ENCODE measurements around the gene ATXN7L1.
A peak's percentile ranks its signal among the peaks of the same experiment; 100 is the strongest.

ATXN7L1 gene, protein sequence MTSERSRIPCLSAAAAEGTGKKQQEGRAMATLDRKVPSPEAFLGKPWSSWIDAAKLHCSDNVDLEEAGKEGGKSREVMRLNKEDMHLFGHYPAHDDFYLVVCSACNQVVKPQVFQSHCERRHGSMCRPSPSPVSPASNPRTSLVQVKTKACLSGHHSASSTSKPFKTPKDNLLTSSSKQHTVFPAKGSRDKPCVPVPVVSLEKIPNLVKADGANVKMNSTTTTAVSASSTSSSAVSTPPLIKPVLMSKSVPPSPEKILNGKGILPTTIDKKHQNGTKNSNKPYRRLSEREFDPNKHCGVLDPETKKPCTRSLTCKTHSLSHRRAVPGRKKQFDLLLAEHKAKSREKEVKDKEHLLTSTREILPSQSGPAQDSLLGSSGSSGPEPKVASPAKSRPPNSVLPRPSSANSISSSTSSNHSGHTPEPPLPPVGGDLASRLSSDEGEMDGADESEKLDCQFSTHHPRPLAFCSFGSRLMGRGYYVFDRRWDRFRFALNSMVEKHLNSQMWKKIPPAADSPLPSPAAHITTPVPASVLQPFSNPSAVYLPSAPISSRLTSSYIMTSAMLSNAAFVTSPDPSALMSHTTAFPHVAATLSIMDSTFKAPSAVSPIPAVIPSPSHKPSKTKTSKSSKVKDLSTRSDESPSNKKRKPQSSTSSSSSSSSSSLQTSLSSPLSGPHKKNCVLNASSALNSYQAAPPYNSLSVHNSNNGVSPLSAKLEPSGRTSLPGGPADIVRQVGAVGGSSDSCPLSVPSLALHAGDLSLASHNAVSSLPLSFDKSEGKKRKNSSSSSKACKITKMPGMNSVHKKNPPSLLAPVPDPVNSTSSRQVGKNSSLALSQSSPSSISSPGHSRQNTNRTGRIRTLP

GRCh38 chr7:105876091-105876963 is at the start of gene ATXN7L1:
Gene ATXN7L1 (minus strand): TSS chr7:105876599. CDS start chr7:105876558, 41 bp downstream.
- peaks cover 36% of the 10 kb centered on the region for H3K4me1 Mint-ChIP-seq

DNA sequence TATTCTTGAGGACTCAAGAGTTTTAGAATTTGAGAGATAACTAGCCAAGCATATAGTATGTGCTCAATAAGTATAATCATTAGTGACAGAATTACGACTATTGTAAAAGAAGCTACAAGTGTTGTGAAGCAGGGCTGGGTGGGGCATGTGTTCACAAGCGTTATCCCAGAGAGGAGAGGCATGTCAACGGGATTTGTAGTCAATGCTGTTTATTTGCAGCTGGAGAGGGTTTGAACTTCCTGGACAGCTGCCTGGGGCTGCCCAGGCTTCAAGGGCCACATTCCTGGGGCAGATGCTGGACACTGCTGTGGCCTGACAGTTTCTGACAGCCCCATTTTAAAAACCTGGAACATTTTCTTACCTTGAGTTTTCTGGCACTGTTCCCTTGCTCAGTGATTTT is 49.7 kb upstream of the ATXN7L1 start:
- peaks cover 35% of the 10 kb centered on the region for H3K9me3 Mint-ChIP-seq
- TF ChIP-seq CTCF (IDR thresholded peaks at IDR 0.05) = no peak
- H3K27me3 Mint-ChIP-seq (ENCODE audit: low read depth, poor library complexity) = peaks cover 19% of the 10 kb centered on the region
- H3K36me3 Mint-ChIP-seq (ENCODE audit: low read depth) = peaks cover 19% of the 10 kb centered on the region
- no peak overlapping the region for H3K4me3 Mint-ChIP-seq
- H3K4me1 Mint-ChIP-seq = peaks cover 6% of the 10 kb centered on the region
- no peak for DNase-seq
- no peak overlapping the region for H3K27ac Mint-ChIP-seq

More at GRCh38 chr7:105876091-105876963, at the start of gene ATXN7L1:
- Mint-ChIP-seq H3K4me3 (peak within 1 kb of the TSS; percentile 99), H3K27ac (peak within 1 kb of the TSS; percentile 99), H3K36me3 (ENCODE audit: low read depth) (peaks cover 33% of the 10 kb centered on the region), H3K27me3 (ENCODE audit: low read depth, poor library complexity) (peaks cover 31% of the 10 kb centered on the region), H3K9me3 (peaks cover 4% of the 10 kb centered on the region)
- no peak for TF ChIP-seq CTCF (IDR thresholded peaks at IDR 0.05)
- DNase-seq = peak; percentile 98

GRCh38 chr7:105924945-105925344 is 48.5 kb upstream of the ATXN7L1 start:
- Mint-ChIP-seq H3K27me3 (ENCODE audit: low read depth, poor library complexity) (peaks cover 16% of the 10 kb centered on the region), H3K9me3 (peaks cover 35% of the 10 kb centered on the region), H3K4me1 (peaks cover 6% of the 10 kb centered on the region), H3K36me3 (ENCODE audit: low read depth) (peaks cover 19% of the 10 kb centered on the region), H3K27ac (no peak overlapping the region), H3K4me3 (no peak overlapping the region)
- no peak for DNase-seq
- no peak for TF ChIP-seq CTCF (IDR thresholded peaks at IDR 0.05)

DNA sequence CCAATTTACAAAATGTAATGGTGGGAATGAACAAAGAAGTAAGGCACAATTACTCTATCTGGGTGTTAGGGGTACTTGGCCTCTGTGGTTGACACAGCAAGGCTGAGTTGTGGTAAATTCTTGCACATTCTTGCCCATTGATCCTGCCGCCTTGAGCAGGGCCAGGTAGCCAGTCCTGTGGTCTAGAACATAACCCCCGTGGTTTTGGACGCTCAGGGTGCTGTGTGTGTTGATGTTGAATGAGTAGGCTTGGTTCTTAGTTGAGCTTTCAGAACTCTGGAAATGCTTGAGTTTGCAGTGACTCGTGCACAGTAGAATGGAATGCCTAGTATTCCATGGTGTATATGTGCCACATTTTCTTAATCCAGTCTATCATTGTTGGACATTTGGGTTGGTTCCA is 44.4 kb upstream of the ATXN7L1 start:
- no peak for TF ChIP-seq CTCF (IDR thresholded peaks at IDR 0.05)

DNA sequence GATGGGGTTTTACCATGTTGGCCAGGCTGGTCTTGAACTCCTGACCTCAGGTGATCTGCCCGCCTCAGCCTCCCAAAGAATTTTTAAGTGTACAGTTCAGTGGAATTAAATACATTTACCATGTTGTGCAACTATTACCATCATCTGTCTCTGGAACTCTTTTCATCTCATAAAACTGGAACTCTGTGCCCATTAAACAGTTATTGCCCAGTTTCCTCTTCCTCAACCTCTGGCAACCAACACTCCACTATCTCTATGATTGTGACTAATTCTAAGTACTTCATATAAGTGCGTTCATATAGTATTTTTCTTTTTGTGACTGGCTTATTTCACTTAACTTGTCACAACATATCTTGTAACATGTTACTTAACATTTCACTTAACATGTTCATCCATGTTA is 41.3 kb upstream of the ATXN7L1 start:
- Mint-ChIP-seq H3K36me3 (ENCODE audit: low read depth) (peaks cover 4% of the 10 kb centered on the region), H3K4me3 (no peak overlapping the region), H3K9me3 (peaks cover 5% of the 10 kb centered on the region), H3K27me3 (ENCODE audit: low read depth, poor library complexity) (no peaks in the 10 kb centered on the region), H3K4me1 (peaks cover 5% of the 10 kb centered on the region), H3K27ac (no peak overlapping the region)
- no peak for TF ChIP-seq CTCF (IDR thresholded peaks at IDR 0.05)
- DNase-seq = no peak

More for the DNA sequence above, 44.4 kb upstream of the ATXN7L1 start:
- no peak for DNase-seq
- no peak overlapping the region for H3K4me3 Mint-ChIP-seq
- H3K9me3 Mint-ChIP-seq = peaks cover 34% of the 10 kb centered on the region
- H3K4me1 Mint-ChIP-seq = no peaks in the 10 kb centered on the region
- peaks cover 17% of the 10 kb centered on the region for H3K36me3 Mint-ChIP-seq (ENCODE audit: low read depth)
- no peaks in the 10 kb centered on the region for H3K27me3 Mint-ChIP-seq (ENCODE audit: low read depth, poor library complexity)
- no peak overlapping the region for H3K27ac Mint-ChIP-seq

Measured in nephron progenitor cell (in vitro differentiated cells).